GM12878 (cell line): Measurements from ENCODE around the gene RASIP1. TPM values are rescaled to one million over a fixed set of nuclear protein-coding genes. Genes with fewer than 3 reads are reported as not detected.
A peak's percentile ranks its signal among the peaks of the same experiment; 100 is the strongest.

Experiments
- ATF7 ChIP-seq: fragments of 450-650 bp; IDR thresholded peaks from 2 replicates; pipeline ENCODE4 v1.6.1; 2016; ENCODE audit warnings: low read depth, mild to moderate bottlenecking
- BCLAF1 ChIP-seq: fragments of 450-650 bp; IDR thresholded peaks from 2 replicates; pipeline ENCODE4 v1.6.1; 2017; ENCODE audit warnings: antibody characterized with exemption, mild to moderate bottlenecking, moderate library complexity
- DPF2 ChIP-seq: fragments of 450-650 bp; IDR thresholded peaks from 2 replicates; pipeline ENCODE4 v1.6.1; 2017; ENCODE audit warnings: mild to moderate bottlenecking
- GABPA ChIP-seq: IDR thresholded peaks from 2 replicates; pipeline ENCODE4 v1.6.1; 2014; ENCODE audit warnings: antibody characterized with exemption, low read depth, mild to moderate bottlenecking, inconsistent platforms
- HCFC1 ChIP-seq: fragments of 150-350 bp; IDR thresholded peaks from 2 replicates; pipeline ENCODE4 v1.6.1; 2014; ENCODE audit warnings: low read length
- HDGF ChIP-seq: fragments of 450-650 bp; IDR thresholded peaks from 2 replicates; pipeline ENCODE4 v1.6.1; 2016; ENCODE audit warnings: antibody characterized with exemption
- NBN ChIP-seq: fragments of 450-650 bp; IDR thresholded peaks from 2 replicates; pipeline ENCODE4 v1.6.1; 2016
- PAX5 ChIP-seq: IDR thresholded peaks from 2 replicates; pipeline ENCODE4 v1.6.1; 2011; ENCODE audit warnings: low read depth, low read length, borderline replicate concordance
- POLR2AphosphoS2 ChIP-seq: IDR thresholded peaks from 2 replicates; pipeline ENCODE4 v1.6.1; 2011; ENCODE audit warnings: low read depth, mild to moderate bottlenecking, low read length, improper control_type of control experiment, moderate library complexity
- POLR2AphosphoS5 ChIP-seq: IDR thresholded peaks from 2 replicates; pipeline ENCODE4 v1.6.1; 2011; ENCODE audit warnings: mild to moderate bottlenecking, low read length, inconsistent platforms
- SMAD1 ChIP-seq: fragments of 450-650 bp; IDR thresholded peaks from 2 replicates; pipeline ENCODE4 v1.6.1; 2018; ENCODE audit warnings: mild to moderate bottlenecking, low read depth; ENCODE audit not compliant: partially characterized antibody
- SMARCA5 ChIP-seq: fragments of 450-650 bp; IDR thresholded peaks from 2 replicates; pipeline ENCODE4 v1.6.1; 2017; ENCODE audit warnings: mild to moderate bottlenecking
- TARDBP ChIP-seq: IDR thresholded peaks from 2 replicates; pipeline ENCODE4 v1.6.1; 2016; ENCODE audit warnings: borderline replicate concordance
- ZNF217 ChIP-seq: fragments of 450-650 bp; IDR thresholded peaks from 2 replicates; pipeline ENCODE4 v1.6.1; 2017; ENCODE audit warnings: antibody characterized with exemption, mild to moderate bottlenecking
- polyA plus RNA-seq, 11 experiments: library from polyadenylated mRNA; depleted of rRNA in 4 of 11; unstranded in 6 of 11; stranded (reverse) in 5 of 11; fragments of >200 nt; fragmentation: Nextera tagmentation in 4 of 11; fragmentation: Illumina TruSeq in 1 of 11; extraction: Ambion mirVana in 4 of 11; extraction: Trizol in 1 of 11; gene quantifications; 1 replicate in 1 of 11; 2 replicates in 10 of 11; pipeline versions ENCODE4 v1.2.1 to v1.2.3, GENCODE V29; 2011 to 2016; ENCODE audit warnings: inconsistent platforms in 2 of 11, missing spikeins in 2 of 11, low read depth in 1 of 11
- total RNA-seq, 4 experiments: library from RNA; depleted of rRNA in 3 of 4; stranded (reverse); fragments of >200 nt in 3 of 4; fragmentation: Illumina TruSeq in 1 of 4; extraction: Trizol in 1 of 4; gene quantifications; 2 replicates each; pipeline versions ENCODE4 v1.2.1 to v1.2.3, GENCODE V29; 2013 to 2021

Gene RASIP1
- total and polyA plus RNA-seq, 10 of the 15 experiments (the other 5 are each of a cell fraction or from before 2014, with no cell fraction given) = 0.08 TPM; not detected in 9

GRCh38 chr19:48745208-48745995 is 5.0 kb upstream of the RASIP1 start (continued):
- no peak for TF ChIP-seq BCLAF1
- 0 out of 2 replicates have a peak, but pooled peaks have one; percentile 20 for TF ChIP-seq GABPA
- no peak for TF ChIP-seq SMAD1
- TF ChIP-seq HDGF = no peak
- TF ChIP-seq ZNF217 = no peak
- TF ChIP-seq HCFC1 = peak; percentile 96
- TF ChIP-seq POLR2AphosphoS2 = no peak
- no peak for TF ChIP-seq ATF7
- no peak for TF ChIP-seq SMARCA5
- TF ChIP-seq PAX5 = no peak
- TF ChIP-seq DPF2 = no peak
- peak; percentile 92 for TF ChIP-seq TARDBP
- TF ChIP-seq NBN = no peak
- no peak for TF ChIP-seq POLR2AphosphoS5
